Esophagus (tissue), 2 donors: Measurements from ENCODE around the gene BARX2. TPM values are rescaled to one million over a fixed set of nuclear protein-coding genes. Genes with fewer than 3 reads are reported as not detected.

Experiments
- H3K27ac ChIP-seq, 2 donors: one replicate each; pipeline ENCODE4 v1.5.1; 2013; ENCODE audit warnings: low read depth in 2 of 2, mild to moderate bottlenecking in 2 of 2, inconsistent platforms in 1 of 2, low read length in 1 of 2, moderate library complexity in 1 of 2
- H3K27me3 ChIP-seq, 2 donors: one replicate each; pipeline ENCODE4 v1.6.1; 2013; ENCODE audit warnings: low read length in 2 of 2, control low read depth in 1 of 2, mild to moderate bottlenecking in 1 of 2; ENCODE audit not compliant: insufficient read depth in 2 of 2, control insufficient read depth in 1 of 2
- H3K36me3 ChIP-seq, 2 donors: one replicate each; pipeline ENCODE4 v1.6.1; 2013; ENCODE audit warnings: low read length in 1 of 2; ENCODE audit not compliant: control insufficient read depth in 2 of 2, insufficient read depth in 2 of 2
- H3K4me1 ChIP-seq, 2 donors: one replicate each; pipeline ENCODE4 v1.6.1; 2013; ENCODE audit warnings: low read length in 1 of 2; ENCODE audit not compliant: control insufficient read depth in 2 of 2, insufficient read depth in 2 of 2
- H3K4me3 ChIP-seq, 2 donors: one replicate each; pipeline ENCODE4 v1.5.1; 2013; ENCODE audit warnings: low read length in 2 of 2, mild to moderate bottlenecking in 2 of 2, low read depth in 1 of 2, moderate library complexity in 1 of 2
- H3K9me3 ChIP-seq, 2 donors: one replicate each; pipeline ENCODE4 v1.6.1; 2013; ENCODE audit warnings: mild to moderate bottlenecking in 2 of 2, low read depth in 1 of 2, low read length in 1 of 2, moderate library complexity in 1 of 2; ENCODE audit not compliant: control insufficient read depth in 2 of 2, insufficient read depth in 1 of 2
- WGBS, 2 donors: extraction: QIAGEN DNeasy Blood & Tissue Kit; methylation state at CpG; one replicate each; pipeline ENCODE4 v1.1.7; 2013; 5-methylcytosine and 5-hydroxymethylcytosine counted together
- polyA plus RNA-seq, 2 donors: library from polyadenylated mRNA; stranded (reverse); fragments of 200-250 nt; gene quantifications; one replicate each; pipeline ENCODE4 v1.2.3, GENCODE V29; 2013
- donor health status: healthy with polysubstance abuse.
- donor health status: Bipolar disorder and iron deficiency.

Gene BARX2
- polyA plus RNA-seq, 2 donors, result 85.2 to 102 TPM

GRCh38 chr11:129443276-129443675 lies 67.6 kb downstream of the BARX2 start:
- no peaks in the 10 kb centered on the region for H3K9me3 ChIP-seq
- H3K27ac ChIP-seq, result no peak overlapping the region
- no peaks in the 10 kb centered on the region for H3K27me3 ChIP-seq
- H3K4me1 ChIP-seq, result peaks cover 0 to 2% of the 10 kb centered on the region in 2 donors
- peaks cover 0 to 18% of the 10 kb centered on the region in 2 donors for H3K36me3 ChIP-seq
- no peak overlapping the region for H3K4me3 ChIP-seq
- 62 to 63% methylated on average over 6 of the region's 6 CpGs for WGBS, 2 donors

GRCh38 chr11:129444274-129444673 lies 68.6 kb downstream of the BARX2 start:
- Histone ChIP-seq H3K27ac (no peak overlapping the region), H3K9me3 (no peaks in the 10 kb centered on the region)

GRCh38 chr11:129445226-129445625 lies 69.6 kb downstream of the BARX2 start:
- no peaks in the 10 kb centered on the region for H3K27me3 ChIP-seq
- no peaks in the 10 kb centered on the region for H3K9me3 ChIP-seq
- 85 to 91% methylated on average over 9 of the region's 9 CpGs for WGBS, 2 donors
- peaks cover 0 to 10% of the 10 kb centered on the region in 2 donors for H3K36me3 ChIP-seq
- no peak overlapping the region for H3K27ac ChIP-seq
- H3K4me1 ChIP-seq, result peaks cover 0 to 1% of the 10 kb centered on the region in 2 donors
- H3K4me3 ChIP-seq, result no peak overlapping the region

More at GRCh38 chr11:129444274-129444673, 68.6 kb downstream of the BARX2 start:
- peaks cover 0 to 13% of the 10 kb centered on the region in 2 donors for H3K36me3 ChIP-seq
- no peaks in the 10 kb centered on the region for H3K27me3 ChIP-seq
- no peak overlapping the region for H3K4me3 ChIP-seq
- peaks cover 0 to 2% of the 10 kb centered on the region in 2 donors for H3K4me1 ChIP-seq
- 75 to 93% methylated on average over 5 of the region's 5 CpGs for WGBS, 2 donors

GRCh38 chr11:129446572-129446971 lies 70.9 kb downstream of the BARX2 start:
- H3K36me3 ChIP-seq, result peaks cover 0 to 11% of the 10 kb centered on the region in 2 donors
- H3K4me3 ChIP-seq, result no peak overlapping the region
- WGBS, 2 donors, result 89 to 92% methylated on average over 3 of the region's 3 CpGs
- H3K9me3 ChIP-seq, result no peaks in the 10 kb centered on the region
- no peaks in the 10 kb centered on the region for H3K27me3 ChIP-seq
- peaks cover 0 to 4% of the 10 kb centered on the region in 2 donors for H3K4me1 ChIP-seq
- H3K27ac ChIP-seq, result no peak overlapping the region

GRCh38 chr11:129447654-129448239 lies 72.1 kb downstream of the BARX2 start:
- 63 to 77% methylated on average over 7 of the region's 7 CpGs for WGBS, 2 donors
- Histone ChIP-seq H3K9me3 (no peaks in the 10 kb centered on the region), H3K27me3 (no peaks in the 10 kb centered on the region), H3K36me3 (peaks cover 0 to 11% of the 10 kb centered on the region in 2 donors), H3K4me3 (no peak overlapping the region), H3K4me1 (peaks cover 0 to 4% of the 10 kb centered on the region in 2 donors), H3K27ac (no peak overlapping the region)

GRCh38 chr11:129451524-129451923 lies 75.9 kb downstream of the BARX2 start:
- WGBS, 2 donors, result 61 to 69% methylated on average over 5 of the region's 5 CpGs
- H3K27me3 ChIP-seq, result no peaks in the 10 kb centered on the region
- peaks cover 0 to 4% of the 10 kb centered on the region in 2 donors for H3K4me1 ChIP-seq
- peak overlapping the region in 1 of 2 donors; percentile 54 for H3K27ac ChIP-seq
- H3K4me3 ChIP-seq, result no peak overlapping the region
- H3K9me3 ChIP-seq, result no peaks in the 10 kb centered on the region
- H3K36me3 ChIP-seq, result peaks cover 0 to 14% of the 10 kb centered on the region in 2 donors

- peaks cover 0 to 10% of the 10 kb centered on the region in 2 donors for H3K36me3 ChIP-seq
- no peak overlapping the region for H3K4me3 ChIP-seq
- 30 to 33% methylated on average over 6 of the region's 6 CpGs for WGBS, 2 donors
- H3K4me1 ChIP-seq, result peaks cover 0 to 7% of the 10 kb centered on the region in 2 donors
- H3K9me3 ChIP-seq, result no peaks in the 10 kb centered on the region
- peak overlapping the region in 1 of 2 donors; percentile 82 for H3K27ac ChIP-seq
- no peaks in the 10 kb centered on the region for H3K27me3 ChIP-seq
Observed at GRCh38 chr11:129453293-129453721, 77.7 kb downstream of the BARX2 start.

GRCh38 chr11:129455101-129455500 lies 79.5 kb downstream of the BARX2 start:
- no peak overlapping the region for H3K4me3 ChIP-seq
- no peaks in the 10 kb centered on the region for H3K9me3 ChIP-seq
- H3K4me1 ChIP-seq, result peaks cover 0 to 11% of the 10 kb centered on the region in 2 donors
- H3K36me3 ChIP-seq, result peaks cover 0 to 10% of the 10 kb centered on the region in 2 donors
- 84 to 93% methylated on average over 4 of the region's 4 CpGs for WGBS, 2 donors
- no peaks in the 10 kb centered on the region for H3K27me3 ChIP-seq
- no peak overlapping the region for H3K27ac ChIP-seq

- WGBS, 2 donors, result 73 to 82% methylated on average over 17 of the region's 17 CpGs
- no peaks in the 10 kb centered on the region for H3K27me3 ChIP-seq
- peaks cover 0 to 11% of the 10 kb centered on the region in 2 donors for H3K4me1 ChIP-seq
- no peak overlapping the region for H3K4me3 ChIP-seq
- H3K9me3 ChIP-seq, result no peaks in the 10 kb centered on the region
- H3K27ac ChIP-seq, result peak overlapping the region in 1 of 2 donors; percentile 75
- peaks cover 0 to 10% of the 10 kb centered on the region in 2 donors for H3K36me3 ChIP-seq
Observed at GRCh38 chr11:129455756-129456655, 80.4 kb downstream of the BARX2 start.
